Adrenal gland (tissue), 12 donors: ENCODE measurements around the gene DNAAF5. TPM values are rescaled to one million over a fixed set of nuclear protein-coding genes. Genes with fewer than 3 reads are reported as not detected.

Source experiments
- DNase-seq, 7 donors: peaks; one replicate each; pipeline ENCODE4 v3.0.0-alpha.2; 2019 to 2020
- H3K27ac ChIP-seq, 5 donors: fragments of 200-600 bp; sonication (generic) in 4 of 5; 1 replicate in 3 of 5; 2 replicates in 2 of 5; pipeline versions ENCODE4 v1.5.1 to v1.8.0; 2016 to 2020; ENCODE audit warnings: mild to moderate bottlenecking in 1 of 5
- H3K27me3 ChIP-seq: fragments of 200-600 bp; 2 replicates; pipeline ENCODE4 v1.8.0; 2021
- H3K36me3 ChIP-seq, 2 donors: fragments of 200-600 bp; replicated peaks in 1 of 2; 1 replicate in 1 of 2; 2 replicates in 1 of 2; pipeline versions ENCODE4 v1.5.1 to v1.8.0; 2018 to 2022
- H3K4me1 ChIP-seq, 2 donors: fragments of 200-600 bp; replicated peaks in 1 of 2; 1 replicate in 1 of 2; 2 replicates in 1 of 2; pipeline versions ENCODE4 v1.5.1 to v1.8.0; 2018 to 2021
- H3K4me3 ChIP-seq, 4 donors: fragments of 200-600 bp; sonication (generic) in 3 of 4; one replicate each; pipeline ENCODE4 v1.5.1; 2016 to 2018
- H3K9me3 ChIP-seq, 3 donors: fragments of 200-600 bp; sonication (generic) in 1 of 3; replicated peaks in 1 of 3; 1 replicate in 2 of 3; 2 replicates in 1 of 3; pipeline versions ENCODE4 v1.5.1 to v1.8.0; 2016 to 2021
- POLR2A ChIP-seq, 2 donors: fragments of 450-650 bp; IDR thresholded peaks; one replicate each; pipeline ENCODE4 v1.6.1; 2017; ENCODE audit warnings: antibody characterized with exemption in 2 of 2, mild to moderate bottlenecking in 2 of 2, moderate library complexity in 1 of 2
- WGBS, 4 donors: extraction: QIAGEN DNeasy Blood & Tissue Kit in 2 of 4; methylation state at CpG; one replicate each; pipeline versions ENCODE4 v1.1.5 to v1.1.7; 2013 to 2017; 5-methylcytosine and 5-hydroxymethylcytosine counted together
- intact Hi-C, 2 donors: fragments of 100-400 bp; cut with DNase I; formaldehyde crosslinking; loops; one replicate each; pipeline versions ENCODE4 v1.14.1 to v1.15.0; 2022 to 2023
- polyA plus RNA-seq, 3 donors: library from polyadenylated mRNA; stranded (reverse); fragments of 200-250 nt in 2 of 3; fragments of 350-450 nt in 1 of 3; fragmentation: Illumina TruSeq in 1 of 3; extraction: RNeasy Lipid Tissue Mini Kit (QIAGEN cat#74804) in 1 of 3; gene quantifications; one replicate each; pipeline ENCODE4 v1.2.3, GENCODE V29; 2013 to 2014
- total RNA-seq, 9 donors: library from RNA; depleted of rRNA in 4 of 9; stranded (reverse); fragments of >200 nt in 4 of 9; fragments of 120-200 nt in 1 of 9; fragmentation: NEBNext Ultra II Directional in 1 of 9; extraction: Animal tissue kit (Norgen Biotek cat#: 25700) in 1 of 9; gene quantifications; one replicate each; pipeline versions ENCODE4 v1.1.0 to v1.2.4, GENCODE V29; 2013 to 2023
- TF ChIP-seq, protein P1 (sequence below), 6 experiments: fragments of 450-650 bp in 4 of 6; fragments of 200-600 bp in 2 of 6; sonication (generic) in 1 of 6; IDR thresholded peaks; 1 replicate in 5 of 6; 2 replicates in 1 of 6; pipeline versions ENCODE4 v1.5.1 to v1.8.0; 2016 to 2021; ENCODE audit warnings: antibody characterized with exemption in 6 of 6, mild to moderate bottlenecking in 2 of 6, moderate library complexity in 1 of 6
- donor health status: healthy with polysubstance abuse.
- donor health status: Bipolar disorder and iron deficiency.
- donor health status: DM: yes; HTN: yes; CAD: no.
- donor health status: DM: no; HTN: no; CAD: no.
- donor health status: DM: no; HTN: no; CAD: no.
- donor health status: DM: yes; HTN: yes; CAD: no.

Gene DNAAF5
- total and polyA plus RNA-seq, 12 donors: 7.9 to 32.7 (median 19.4) TPM

- no peak for DNase-seq
- 67 to 81% (median 71%) methylated on average over 10 of the region's 10 CpGs for WGBS, 4 donors
- TF ChIP-seq, protein P1, sequence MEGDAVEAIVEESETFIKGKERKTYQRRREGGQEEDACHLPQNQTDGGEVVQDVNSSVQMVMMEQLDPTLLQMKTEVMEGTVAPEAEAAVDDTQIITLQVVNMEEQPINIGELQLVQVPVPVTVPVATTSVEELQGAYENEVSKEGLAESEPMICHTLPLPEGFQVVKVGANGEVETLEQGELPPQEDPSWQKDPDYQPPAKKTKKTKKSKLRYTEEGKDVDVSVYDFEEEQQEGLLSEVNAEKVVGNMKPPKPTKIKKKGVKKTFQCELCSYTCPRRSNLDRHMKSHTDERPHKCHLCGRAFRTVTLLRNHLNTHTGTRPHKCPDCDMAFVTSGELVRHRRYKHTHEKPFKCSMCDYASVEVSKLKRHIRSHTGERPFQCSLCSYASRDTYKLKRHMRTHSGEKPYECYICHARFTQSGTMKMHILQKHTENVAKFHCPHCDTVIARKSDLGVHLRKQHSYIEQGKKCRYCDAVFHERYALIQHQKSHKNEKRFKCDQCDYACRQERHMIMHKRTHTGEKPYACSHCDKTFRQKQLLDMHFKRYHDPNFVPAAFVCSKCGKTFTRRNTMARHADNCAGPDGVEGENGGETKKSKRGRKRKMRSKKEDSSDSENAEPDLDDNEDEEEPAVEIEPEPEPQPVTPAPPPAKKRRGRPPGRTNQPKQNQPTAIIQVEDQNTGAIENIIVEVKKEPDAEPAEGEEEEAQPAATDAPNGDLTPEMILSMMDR (IDR thresholded peaks at IDR 0.05): no peak
- TF ChIP-seq POLR2A (IDR thresholded peaks at IDR 0.05): no peak
- no peak overlapping the region for H3K27ac ChIP-seq
- H3K27me3 ChIP-seq: peaks cover 3% of the 10 kb centered on the region
- intact Hi-C loops: no loop called here
- no peaks in the 10 kb centered on the region for H3K36me3 ChIP-seq
- H3K4me3 ChIP-seq: no peak overlapping the region
- no peaks in the 10 kb centered on the region for H3K4me1 ChIP-seq
- H3K9me3 ChIP-seq: no peaks in the 10 kb centered on the region
Observed at GRCh38 chr7:716222-716621, 10.3 kb upstream of the DNAAF5 start.

GRCh38 chr7:716636-717035 is 9.9 kb upstream of the DNAAF5 start:
- Histone ChIP-seq H3K9me3 (no peaks in the 10 kb centered on the region), H3K4me3 (no peak overlapping the region), H3K27me3 (peaks cover 3% of the 10 kb centered on the region), H3K27ac (no peak overlapping the region), H3K4me1 (no peaks in the 10 kb centered on the region), H3K36me3 (no peaks in the 10 kb centered on the region)
- 78 to 87% (median 83%) methylated on average over 7 to 11 of the region's 11 CpGs for WGBS, 4 donors
- TF ChIP-seq, protein P1 (IDR thresholded peaks at IDR 0.05): no peak
- no peak for TF ChIP-seq POLR2A (IDR thresholded peaks at IDR 0.05)
- intact Hi-C loops: no loop called here
- no peak for DNase-seq

DNA sequence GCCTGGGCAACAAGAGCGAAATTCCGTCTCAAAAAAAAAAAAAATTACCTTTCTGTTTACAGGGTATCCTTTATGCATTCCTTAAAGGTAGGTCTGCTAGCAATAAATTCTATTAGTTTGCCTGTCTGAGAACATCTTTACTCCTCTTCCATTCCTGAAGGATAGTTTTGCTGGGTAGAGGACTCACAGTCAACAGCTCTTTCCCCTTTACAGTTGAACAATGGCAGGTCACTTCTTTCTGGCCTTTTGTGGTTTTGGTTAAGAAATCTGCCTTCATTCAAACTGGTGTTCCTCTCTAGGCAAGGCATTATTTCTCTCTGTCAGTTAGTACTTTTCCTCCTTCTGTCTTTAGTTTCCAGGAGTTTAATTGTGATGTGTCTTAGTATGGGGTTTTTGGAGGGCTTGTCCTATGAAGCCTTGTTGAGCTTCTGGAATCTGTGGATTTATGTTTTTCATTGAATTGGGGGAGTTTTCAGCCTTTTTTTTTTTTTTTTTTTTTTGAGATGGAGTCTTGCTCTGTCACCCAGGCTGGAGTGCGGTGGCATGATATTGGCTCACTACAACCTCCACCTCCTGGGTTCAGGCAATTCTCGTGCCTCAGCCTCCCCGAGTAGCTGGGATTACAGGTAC is 4.8 kb upstream of the DNAAF5 start:
- DNase-seq: no peak
- WGBS, 4 donors: 94 to 97% (median 95%) methylated on average over 5 of the region's 5 CpGs
- TF ChIP-seq, protein P1 (IDR thresholded peaks at IDR 0.05): no peak
- no peak for TF ChIP-seq POLR2A (IDR thresholded peaks at IDR 0.05)
- H3K9me3 ChIP-seq: no peaks in the 10 kb centered on the region
- no peaks in the 10 kb centered on the region for H3K27me3 ChIP-seq
- peaks cover 7 to 8% of the 10 kb centered on the region in 2 donors for H3K4me1 ChIP-seq
- intact Hi-C loops: loop anchor here in 1 of 2 donors (10.0 kb wide), 1 partner anchor 207 kb away; the partner anchor contains the start of gene PDGFA
- no peak overlapping the region for H3K4me3 ChIP-seq
- no peak overlapping the region for H3K27ac ChIP-seq
- H3K36me3 ChIP-seq: no peaks in the 10 kb centered on the region

DNA sequence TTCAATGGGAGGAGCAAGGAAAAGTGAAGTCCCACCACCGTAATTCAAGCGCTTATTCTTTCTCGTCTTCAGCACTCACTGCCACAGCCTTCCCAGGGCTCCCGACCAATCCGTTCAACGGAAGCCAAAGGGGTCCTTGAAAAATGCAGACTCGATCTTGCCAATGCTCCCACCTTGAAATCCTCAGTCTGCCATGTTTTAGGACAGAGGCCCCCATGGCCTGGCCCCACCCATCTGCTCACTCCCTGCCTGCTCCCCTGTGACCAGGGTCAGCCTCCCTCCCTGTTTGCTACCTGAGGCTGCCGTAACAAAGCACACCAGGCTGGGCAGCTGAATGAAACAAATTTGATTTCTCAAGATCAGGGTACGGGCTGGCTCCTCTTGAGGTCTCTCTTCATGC is 3.0 kb upstream of the DNAAF5 start:
- Histone ChIP-seq H3K36me3 (no peaks in the 10 kb centered on the region), H3K4me3 (no peak overlapping the region), H3K27me3 (no peaks in the 10 kb centered on the region), H3K27ac (no peak overlapping the region), H3K4me1 (peaks cover 13 to 17% of the 10 kb centered on the region in 2 donors), H3K9me3 (no peaks in the 10 kb centered on the region)
- intact Hi-C loops: loop anchor here in 1 of 2 donors (10.0 kb wide), 1 partner anchor 209 kb away; the partner anchor contains the start of gene PDGFA
- TF ChIP-seq, protein P1 (IDR thresholded peaks at IDR 0.05): no peak
- TF ChIP-seq POLR2A (IDR thresholded peaks at IDR 0.05): no peak
- 91 to 96% (median 94%) methylated on average over 8 to 9 of the region's 9 CpGs for WGBS, 4 donors
- peak in 1 of 7 donors; percentile 21 for DNase-seq
